ENCODE data around the gene TSPAN14. TPM values are rescaled to one million over a fixed set of nuclear protein-coding genes. Genes with fewer than 3 reads are reported as not detected.
A peak's percentile ranks its signal among the peaks of the same experiment; 100 is the strongest.

The TSPAN14 gene
- total and polyA plus RNA-seq, 2 of the 8 experiments (the other 6 are each of a cell fraction or from before 2014, with no cell fraction given) = 47.4 to 57.8 TPM

- H3K36me3 ChIP-seq (ENCODE audit: control insufficient read depth in 2 of 4, insufficient read depth in 4 of 4, low read length in 3 of 4) = no peaks in the 10 kb centered on the region
- ChIA-PET POLR2A (ENCODE audit: partially characterized antibody) (interaction anchor here (0.9 to 2.1 kb wide), 4 partner anchors 11 to 43 kb away, joined by 3 to 5 read pairs (median 5); no protein-coding TSS in a partner anchor), CTCF (ENCODE audit: partially characterized antibody) (interaction anchor here (1.0 to 38.4 kb wide), 9 partner anchors 6 to 136 kb away, joined by 3 to 1263 read pairs (median 4); partner anchors contain the start of genes PRXL2A and TSPAN14)
- no peak overlapping the region for H3K56ac ChIP-seq (replicated peaks; ENCODE audit: insufficient read length, low read depth, low read length)
- H4K91ac ChIP-seq (replicated peaks; ENCODE audit: insufficient read length, low read length) = peak overlapping the region; percentile 83
- 0 out of 2 replicates have a peak overlapping the region, but pooled peaks have one; percentile 34 for H2BK20ac ChIP-seq (ENCODE audit: low read length)
- H3K14ac ChIP-seq (ENCODE audit: insufficient read length) = peak overlapping the region; percentile 19
- no peak overlapping the region for H2AFZ ChIP-seq (ENCODE audit: low read length)
- peaks cover 13 to 91% of the 10 kb centered on the region in 2 experiments for H3K79me2 ChIP-seq (ENCODE audit: control insufficient read depth in 1 of 2, insufficient read depth in 2 of 2, low read length in 2 of 2)
- no peaks in the 10 kb centered on the region; a peak in 1 of 7 replicates for H3K27me3 ChIP-seq (replicated peaks in 1 of 4; ENCODE audit: control insufficient read depth in 3 of 4, extremely low read depth in 1 of 4, insufficient read depth in 3 of 4, low read length in 3 of 4)
- peak overlapping the region; percentile 79 for H4K5ac ChIP-seq (ENCODE audit: insufficient read length, low read depth, low read length)
- peak overlapping the region; percentile 77 to 85 for H3K4me2 ChIP-seq (ENCODE audit: insufficient read depth in 1 of 2, low read depth in 2 of 2, low read length in 2 of 2)
- H3K27ac ChIP-seq (ENCODE audit: low read depth, low read length) = peak overlapping the region; percentile 41; the same call in 1 of the 2 replicates
- FAIRE-seq = peak; percentile 24
- peak overlapping the region in 3 of 4 experiments; percentile 10 to 38 (median 11); a peak in 5 of 8 replicates for H3K4me3 ChIP-seq (ENCODE audit: extremely low read depth in 1 of 4, insufficient read depth in 2 of 4, low read depth in 3 of 4, low read length in 4 of 4)
- peak overlapping the region in 2 of 4 experiments; percentile 14 to 72; a peak in 5 of 7 replicates for H3K9ac ChIP-seq (replicated peaks in 1 of 4; ENCODE audit: extremely low read depth in 1 of 4, low read depth in 3 of 4, low read length in 3 of 4)
- peak overlapping the region; percentile 99 for H2BK15ac ChIP-seq (ENCODE audit: low read length)
- H2BK120ac ChIP-seq (replicated peaks; ENCODE audit: low read depth, low read length) = peak overlapping the region; percentile 29
- peak overlapping the region; percentile 78 for H2BK5ac ChIP-seq (ENCODE audit: low read depth, low read length)
- 0 out of 2 replicates have a peak, but pooled peaks cover 4% of the 10 kb centered on the region for H3K23me2 ChIP-seq (ENCODE audit: low read depth, low read length)
- H2BK12ac ChIP-seq (ENCODE audit: low read depth, low read length) = peak overlapping the region; percentile 22; the same call in 1 of the 2 replicates
- 39% methylated on average over 6 of the region's 6 CpGs; no CpG with 5 or more reads in 1 of the 2 experiments for WGBS, 2 experiments (ENCODE audit: extremely low coverage in 1 of 2, insufficient coverage in 1 of 2, insufficient read length in 1 of 2, insufficient replicate concordance in 2 of 2, low coverage in 1 of 2, low lambda C conversion rate in 2 of 2, missing lambda C conversion rate in 1 of 2)
- peak in 1 of 2 experiments; percentile 77 for DNase-seq (ENCODE audit: low read depth in 1 of 2, low spot score in 2 of 2)
- H3K23ac ChIP-seq (ENCODE audit: insufficient read length) = no peak overlapping the region
- H3K79me1 ChIP-seq (ENCODE audit: low read depth, low read length) = peaks cover 27% of the 10 kb centered on the region
- H4K8ac ChIP-seq (ENCODE audit: extremely low read depth, insufficient read depth, low read length) = no peak overlapping the region
- no peaks in the 10 kb centered on the region for H3K9me3 ChIP-seq (ENCODE audit: insufficient read depth in 2 of 2, low read depth in 1 of 2, low read length in 1 of 2)
- H4K20me1 ChIP-seq (replicated peaks in 1 of 2; ENCODE audit: control insufficient read depth in 1 of 2, insufficient read depth in 2 of 2, low read length in 2 of 2) = peaks cover 17 to 36% of the 10 kb centered on the region in 2 experiments
- peak overlapping the region; percentile 50 for H3K4ac ChIP-seq (replicated peaks; ENCODE audit: insufficient read length, low read depth, low read length)
- H3K4me1 ChIP-seq (replicated peaks in 1 of 4; ENCODE audit: control insufficient read depth in 3 of 4, insufficient read depth in 4 of 4, low read length in 3 of 4) = peaks cover 48 to 69% (median 62%) of the 10 kb centered on the region in 4 experiments
- H3K18ac ChIP-seq (ENCODE audit: extremely low read depth, low read length) = peak overlapping the region; percentile 63
- no peak overlapping the region; the same call in 1 of the 2 replicates for H2AK5ac ChIP-seq (ENCODE audit: low read depth, low read length)
- no peak for TF ChIP-seq RNF2 (IDR thresholded peaks at IDR 0.05; ENCODE audit: borderline replicate concordance, low read depth, low read length, missing control alignments, poor library complexity, severe bottlenecking)
Measured at GRCh38 chr10:80460399-80461207, 6.5 kb downstream of the TSPAN14 start.
